ENCODE results near the gene DYNLL1.

- TF ChIP-seq EZH2 (IDR thresholded peaks at IDR 0.05; ENCODE audit: low read length, missing control alignments): no peak
- no peak for TF ChIP-seq CTCF (conservative IDR thresholded peaks at IDR 0.05 in 1 of 2, IDR thresholded peaks at IDR 0.05 in 1 of 2; ENCODE audit: low read depth in 1 of 2, low read length in 2 of 2)
Observed at GRCh38 chr12:120532701-120533238, 36.9 kb downstream of the DYNLL1 start.

Measured in fibroblast of lung (primary cell).